Transverse colon (tissue), 4 donors: ENCODE results near the gene ENOX1.

ENCODE experiments used
- EP300 ChIP-seq: sonication (generic); formaldehyde crosslinking; IDR thresholded peaks from one replicate; pipeline ENCODE4 v1.6.1; 2017; ENCODE audit warnings: antibody characterized with exemption, low read depth
- POLR2A ChIP-seq: fragments of 450-650 bp; IDR thresholded peaks from one replicate; pipeline ENCODE4 v1.6.1; 2016; ENCODE audit warnings: antibody characterized with exemption, mild to moderate bottlenecking, moderate library complexity
- POLR2AphosphoS5 ChIP-seq, 3 donors: sonication (generic); formaldehyde crosslinking; IDR thresholded peaks; one replicate each; pipeline ENCODE4 v1.6.1; 2016; ENCODE audit warnings: antibody characterized with exemption in 3 of 3
- TF ChIP-seq, protein P1 (sequence below), 5 experiments: fragments of 200-600 bp in 3 of 5; fragments of 450-650 bp in 2 of 5; sonication (generic) in 3 of 5; IDR thresholded peaks; 1 replicate in 2 of 5; 2 replicates in 3 of 5; pipeline ENCODE4 v1.5.1; 2016 to 2017; ENCODE audit warnings: antibody characterized with exemption in 5 of 5, inconsistent platforms in 3 of 5, mild to moderate bottlenecking in 2 of 5, moderate library complexity in 1 of 5

DNA sequence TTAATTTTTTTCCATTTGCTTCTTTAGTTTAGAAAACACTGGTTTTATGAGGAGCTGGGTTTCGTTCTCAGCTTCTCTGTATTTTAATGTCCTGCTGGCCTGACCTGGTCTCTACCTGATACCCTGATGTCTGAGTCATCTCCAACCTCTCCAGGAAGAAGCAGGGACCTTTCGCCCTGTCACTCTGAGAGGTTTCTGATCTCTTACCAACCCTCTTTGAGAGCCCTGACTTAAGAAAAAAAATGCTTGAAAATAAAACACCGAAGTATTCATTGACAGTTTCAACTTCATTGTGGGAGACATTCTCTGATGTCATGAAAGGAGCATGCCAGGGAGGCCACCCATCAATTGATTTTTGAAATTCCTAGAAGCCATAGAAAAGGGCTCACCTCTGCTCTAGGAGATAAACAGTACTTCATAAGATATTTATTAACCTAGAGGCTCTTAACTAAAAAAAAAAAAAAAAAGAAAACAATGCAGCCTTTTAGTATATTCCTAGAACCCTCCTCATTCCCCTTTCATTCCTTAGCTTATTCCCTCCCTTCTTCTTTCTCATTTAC lies 234.8 kb downstream of the ENOX1 start:
- TF ChIP-seq, protein P1, sequence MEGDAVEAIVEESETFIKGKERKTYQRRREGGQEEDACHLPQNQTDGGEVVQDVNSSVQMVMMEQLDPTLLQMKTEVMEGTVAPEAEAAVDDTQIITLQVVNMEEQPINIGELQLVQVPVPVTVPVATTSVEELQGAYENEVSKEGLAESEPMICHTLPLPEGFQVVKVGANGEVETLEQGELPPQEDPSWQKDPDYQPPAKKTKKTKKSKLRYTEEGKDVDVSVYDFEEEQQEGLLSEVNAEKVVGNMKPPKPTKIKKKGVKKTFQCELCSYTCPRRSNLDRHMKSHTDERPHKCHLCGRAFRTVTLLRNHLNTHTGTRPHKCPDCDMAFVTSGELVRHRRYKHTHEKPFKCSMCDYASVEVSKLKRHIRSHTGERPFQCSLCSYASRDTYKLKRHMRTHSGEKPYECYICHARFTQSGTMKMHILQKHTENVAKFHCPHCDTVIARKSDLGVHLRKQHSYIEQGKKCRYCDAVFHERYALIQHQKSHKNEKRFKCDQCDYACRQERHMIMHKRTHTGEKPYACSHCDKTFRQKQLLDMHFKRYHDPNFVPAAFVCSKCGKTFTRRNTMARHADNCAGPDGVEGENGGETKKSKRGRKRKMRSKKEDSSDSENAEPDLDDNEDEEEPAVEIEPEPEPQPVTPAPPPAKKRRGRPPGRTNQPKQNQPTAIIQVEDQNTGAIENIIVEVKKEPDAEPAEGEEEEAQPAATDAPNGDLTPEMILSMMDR (IDR thresholded peaks at IDR 0.05) = no peak
- TF ChIP-seq EP300 (no peak), POLR2AphosphoS5 (IDR thresholded peaks at IDR 0.05) (no peak), POLR2A (no peak)
